HG02623 (cell line): Measurements from ENCODE around the gene PPP1R1A.

Experiments used
- ATAC-seq: cut with Tn5 transposase; IDR thresholded peaks from one replicate; pipeline ENCODE4 v1.9.1; 2021; ENCODE audit warnings: moderate library complexity; ENCODE audit not compliant: unreplicated experiment

PPP1R1A gene

GRCh38 chr12:54538136-54538700 is 50.2 kb downstream of the PPP1R1A start:
- no peak for ATAC-seq

GRCh38 chr12:54535474-54535873 is 53.0 kb downstream of the PPP1R1A start:
- ATAC-seq = no peak

- no peak for ATAC-seq
Measured at GRCh38 chr12:54529581-54529980, 58.9 kb downstream of the PPP1R1A start.
